HG02571 (cell line): Measurements from ENCODE around the gene SNF8.

Experiments used
- ATAC-seq: cut with Tn5 transposase; IDR thresholded peaks from one replicate; pipeline ENCODE4 v1.9.1; 2021; ENCODE audit warnings: mild to moderate bottlenecking, moderate library complexity; ENCODE audit not compliant: unreplicated experiment

Gene SNF8

DNA sequence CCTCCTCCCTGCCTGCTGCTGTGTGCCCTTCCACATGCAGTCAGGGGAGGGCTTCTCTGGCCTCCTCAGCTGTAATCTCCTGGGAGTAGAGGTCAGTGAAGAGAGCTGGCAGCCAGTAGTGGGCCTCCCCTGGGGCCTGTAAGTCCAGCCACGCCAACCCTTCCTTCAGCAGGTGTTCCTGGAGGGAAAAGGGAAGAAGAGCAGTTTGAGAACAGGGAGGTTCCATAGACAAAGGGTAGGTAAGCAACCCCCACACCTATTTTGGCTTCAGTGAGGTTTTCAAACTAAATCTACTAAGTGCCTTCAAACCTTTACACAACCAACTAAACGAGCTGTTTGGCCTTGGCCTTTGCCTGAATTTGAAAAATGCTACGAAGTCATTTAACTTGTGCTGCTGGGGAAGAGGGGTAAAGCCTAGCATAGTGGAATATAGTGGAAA, 14.2 kb downstream of the SNF8 start:
- ATAC-seq, result no peak

DNA sequence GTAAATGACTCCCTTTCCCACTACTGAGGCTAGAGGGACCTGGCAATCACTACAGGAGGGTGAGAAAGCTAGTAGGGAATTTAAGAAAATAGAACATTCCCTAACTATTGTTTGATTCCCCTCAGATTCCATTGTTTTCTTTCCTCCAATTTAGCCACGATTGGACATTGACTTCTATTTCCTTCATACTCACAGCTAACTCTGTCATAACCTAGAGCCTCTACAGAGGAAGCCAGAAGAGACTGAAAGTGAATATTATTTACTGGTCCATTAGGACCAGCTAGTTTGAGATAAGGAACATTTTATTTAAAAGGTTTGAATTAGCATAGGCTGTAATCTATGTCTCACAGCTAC, 14.9 kb downstream of the SNF8 start:
- ATAC-seq, result no peak

DNA sequence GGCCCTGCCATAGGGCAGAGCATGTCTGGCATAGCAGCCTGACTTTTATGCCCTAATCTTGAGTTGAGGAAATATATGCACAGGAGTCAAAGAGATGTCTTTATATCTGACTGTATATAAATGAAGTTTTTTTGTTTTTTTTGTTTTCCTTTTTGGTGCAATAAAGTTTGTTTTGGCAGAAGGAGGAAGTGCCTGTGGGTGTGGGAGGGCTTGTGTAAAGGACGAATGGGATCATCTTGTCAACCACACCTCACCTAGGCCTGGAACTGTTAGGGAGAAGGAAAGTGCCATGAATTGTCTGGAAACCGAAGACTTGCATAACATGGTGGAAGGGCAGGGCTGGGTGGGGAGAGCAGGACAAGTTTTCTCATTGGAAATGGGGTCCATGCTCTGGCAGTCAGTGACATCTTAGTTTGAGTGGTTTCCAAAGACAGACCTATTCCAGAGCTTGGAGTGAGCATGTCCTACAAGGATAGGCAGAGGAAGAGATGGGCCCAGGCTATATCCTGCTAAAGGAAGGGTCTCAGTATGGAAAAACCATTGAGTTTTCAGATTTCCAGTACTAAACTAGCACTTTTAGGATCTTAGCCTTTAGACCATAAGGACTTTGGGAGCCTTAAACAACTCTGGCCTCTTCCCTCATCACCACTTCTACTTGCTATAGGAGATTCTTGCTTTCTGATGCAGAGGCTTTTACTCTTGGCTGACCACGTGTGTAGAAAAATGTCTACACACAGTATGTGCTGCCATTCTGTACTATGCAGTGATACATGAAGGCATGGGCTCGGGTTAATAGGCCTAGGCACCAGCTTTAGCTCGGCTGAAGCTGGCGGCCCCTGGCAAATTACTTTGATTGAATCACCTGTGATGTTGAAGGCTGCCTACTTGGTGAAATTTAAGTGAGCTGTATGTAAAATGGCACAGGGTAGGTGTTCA, 15.5 kb downstream of the SNF8 start:
- no peak for ATAC-seq

DNA sequence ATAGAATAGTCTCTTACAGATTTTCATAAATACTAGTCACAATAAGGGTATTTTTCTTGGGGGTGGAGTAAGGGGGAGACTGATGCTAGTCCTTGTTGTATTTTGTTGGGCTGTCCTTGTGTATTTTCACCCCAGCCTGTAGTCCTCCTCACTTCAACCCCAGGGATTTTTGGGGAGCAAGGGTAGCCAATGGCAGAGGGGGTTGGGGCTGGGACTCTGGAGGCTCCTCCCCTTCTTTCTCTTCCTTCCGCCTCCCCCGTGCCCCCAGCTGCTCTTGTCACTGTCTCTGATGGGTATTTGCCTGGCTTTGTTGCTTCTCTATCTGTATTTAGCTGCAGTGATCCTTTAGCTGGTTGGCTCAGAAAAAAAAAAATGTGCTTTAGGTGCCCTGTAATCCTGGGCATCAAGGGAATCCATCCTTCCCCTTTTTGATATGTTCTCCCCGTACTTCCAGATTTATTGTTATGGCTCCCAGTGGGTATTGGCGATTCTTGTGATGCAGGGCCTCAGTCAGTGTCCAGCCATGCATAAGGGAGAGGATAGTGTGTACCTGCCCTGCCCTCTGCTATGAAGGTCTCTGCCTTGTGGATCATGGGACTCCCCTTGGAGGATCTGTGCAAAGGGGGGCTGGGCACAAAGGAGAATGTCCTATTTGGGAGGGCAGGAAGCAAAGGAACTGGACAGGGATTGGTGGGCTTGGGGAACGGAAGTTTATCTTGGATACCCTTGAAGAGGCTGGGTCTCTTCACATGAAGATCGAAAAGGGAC, 16.5 kb downstream of the SNF8 start:
- no peak for ATAC-seq

DNA sequence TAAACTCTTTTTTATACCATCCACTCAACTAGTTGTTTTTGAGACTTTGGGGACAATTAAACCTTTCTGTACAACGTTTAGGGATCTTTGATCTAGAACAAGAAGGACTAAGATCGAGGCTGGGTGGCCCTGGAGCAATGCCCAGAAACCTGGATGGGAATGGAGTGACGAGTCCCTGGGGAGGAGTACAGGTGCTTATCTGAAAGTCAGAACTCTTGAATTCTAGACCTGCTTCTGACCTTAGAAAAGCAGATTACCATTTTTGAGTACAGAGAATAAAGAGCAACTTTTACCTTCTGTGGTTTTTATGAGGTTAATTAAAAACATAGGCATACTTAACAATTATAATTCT, 18.7 kb downstream of the SNF8 start:
- no peak for ATAC-seq

DNA sequence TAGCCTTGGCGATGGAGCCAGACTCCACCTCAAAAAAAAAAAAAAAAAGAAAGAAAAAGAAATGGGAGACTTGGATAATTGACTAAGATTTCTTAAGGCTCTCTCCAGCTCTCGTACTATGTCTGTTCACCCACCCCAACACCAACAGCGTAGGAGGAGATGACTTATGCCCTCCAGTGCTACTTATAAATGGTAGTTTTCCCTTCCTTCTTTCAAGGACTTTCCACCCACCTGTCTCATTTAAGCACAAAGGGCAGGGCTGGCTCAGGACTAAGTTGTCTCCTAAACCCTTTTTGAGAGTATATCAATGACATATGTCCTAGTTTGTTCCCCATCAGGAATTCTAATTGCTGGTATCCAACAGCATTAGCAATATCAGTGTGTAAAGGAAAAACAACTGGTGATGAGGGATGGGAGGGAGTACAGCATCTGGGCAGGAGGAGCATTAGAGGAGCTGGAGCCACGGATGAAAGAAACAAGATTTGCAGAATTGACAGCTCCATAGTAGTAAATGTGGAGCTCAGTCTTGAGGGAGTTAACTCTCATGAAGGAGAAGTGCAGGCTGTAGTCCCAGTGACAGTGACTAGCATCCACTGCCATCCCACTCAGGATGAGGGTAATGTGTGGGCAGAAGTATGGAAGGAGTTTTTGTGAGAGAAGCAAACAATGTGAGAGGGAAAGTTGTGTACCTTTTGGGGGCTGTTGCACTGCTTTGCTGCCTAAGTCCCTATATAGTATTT, 19.2 kb downstream of the SNF8 start:
- no peak for ATAC-seq

DNA sequence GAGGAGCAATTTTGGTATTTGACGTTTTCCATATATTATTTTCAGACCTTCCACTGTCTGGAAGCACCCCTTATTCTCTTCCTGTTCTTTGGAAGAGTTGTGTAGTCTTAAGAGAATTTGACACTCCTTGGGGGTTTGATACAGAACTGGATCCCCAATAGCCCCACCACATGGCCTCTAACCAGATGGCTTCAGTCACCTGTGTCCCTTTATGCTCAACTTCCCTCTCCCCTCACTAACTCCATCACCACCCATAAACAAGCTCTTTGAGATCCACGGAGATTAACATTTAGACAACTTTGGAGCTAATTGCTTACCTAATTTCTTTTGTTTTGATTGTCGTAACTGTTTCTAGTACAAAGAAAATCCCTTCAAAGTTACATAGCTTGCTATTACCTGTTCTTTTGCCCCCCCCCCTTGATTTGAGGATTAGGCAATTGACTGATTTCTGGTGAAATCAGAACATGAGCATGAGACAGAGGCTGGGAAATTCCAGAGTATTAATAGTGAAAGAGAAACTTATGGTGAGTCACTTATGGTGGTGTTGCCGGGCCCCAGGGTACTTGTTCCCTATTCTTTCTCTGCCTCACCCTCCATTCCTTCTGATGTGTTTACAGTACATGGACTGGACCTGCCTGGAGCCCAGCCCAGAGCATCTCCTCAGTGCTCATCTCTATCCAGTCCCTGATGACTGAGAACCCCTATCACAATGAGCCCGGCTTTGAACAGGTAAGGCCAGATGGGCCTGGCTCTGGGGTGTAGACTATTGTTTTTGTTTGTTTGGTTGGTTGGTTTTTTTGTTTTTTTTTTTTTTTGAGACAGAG, 29.0 kb downstream of the SNF8 start:
- ATAC-seq, result peak; percentile 68

DNA sequence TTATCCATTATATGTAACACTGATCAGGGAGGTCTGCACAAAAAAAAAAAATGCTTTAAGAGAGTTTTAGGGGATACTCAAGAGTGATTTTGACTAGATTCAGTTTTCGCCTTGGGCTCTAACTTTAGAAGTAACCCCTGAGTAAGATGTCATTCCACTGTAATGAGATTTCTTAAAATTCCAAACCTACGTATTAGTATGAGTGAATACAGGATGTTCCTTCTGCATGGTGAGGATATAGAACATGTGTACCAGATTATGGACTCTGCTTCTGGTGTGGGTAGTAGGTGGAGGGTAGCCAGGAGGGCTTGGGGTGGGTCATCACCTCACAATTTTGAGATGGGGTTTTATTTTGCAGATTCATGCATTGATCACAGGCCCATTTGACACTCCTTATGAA, 32.2 kb downstream of the SNF8 start:
- ATAC-seq, result no peak

DNA sequence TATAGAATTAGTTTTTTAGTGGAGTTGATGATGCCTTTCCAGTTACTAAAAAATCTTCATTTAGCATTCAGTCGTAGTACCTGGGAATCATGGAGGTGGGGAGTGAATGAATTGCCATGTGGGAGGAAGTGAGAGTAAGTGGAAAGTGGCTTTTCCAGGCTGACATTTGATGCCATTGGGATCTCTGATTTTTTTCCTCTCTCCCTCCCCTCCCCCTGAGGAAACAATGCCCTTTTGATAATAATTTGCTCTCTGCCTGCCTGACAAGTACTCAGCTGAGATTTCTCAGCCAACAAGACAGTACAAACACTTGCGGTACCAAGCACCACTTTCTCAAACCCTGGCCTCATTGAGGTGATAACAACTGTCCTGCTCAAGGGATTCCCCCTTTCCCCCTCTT, 34.3 kb downstream of the SNF8 start:
- ATAC-seq, result no peak

DNA sequence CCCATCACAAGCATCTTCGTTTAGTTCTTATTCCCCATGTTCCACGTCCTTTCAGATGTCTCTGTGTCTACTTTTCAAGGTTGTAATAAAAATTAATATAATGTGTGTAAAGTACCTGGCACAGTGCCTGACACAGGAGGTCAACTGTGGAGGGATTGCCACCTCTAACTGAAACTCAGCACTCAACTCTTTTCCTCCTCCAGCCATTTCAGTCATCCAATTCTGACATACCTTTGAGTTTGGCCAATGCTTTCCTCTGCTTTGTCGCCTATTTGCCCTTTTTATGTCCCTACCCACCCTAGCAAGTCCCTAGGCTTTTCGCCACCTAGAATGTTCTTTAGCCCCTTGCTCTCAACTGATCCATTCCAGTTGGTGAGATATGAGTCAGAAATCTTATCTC, 34.9 kb downstream of the SNF8 start:
- ATAC-seq, result no peak

DNA sequence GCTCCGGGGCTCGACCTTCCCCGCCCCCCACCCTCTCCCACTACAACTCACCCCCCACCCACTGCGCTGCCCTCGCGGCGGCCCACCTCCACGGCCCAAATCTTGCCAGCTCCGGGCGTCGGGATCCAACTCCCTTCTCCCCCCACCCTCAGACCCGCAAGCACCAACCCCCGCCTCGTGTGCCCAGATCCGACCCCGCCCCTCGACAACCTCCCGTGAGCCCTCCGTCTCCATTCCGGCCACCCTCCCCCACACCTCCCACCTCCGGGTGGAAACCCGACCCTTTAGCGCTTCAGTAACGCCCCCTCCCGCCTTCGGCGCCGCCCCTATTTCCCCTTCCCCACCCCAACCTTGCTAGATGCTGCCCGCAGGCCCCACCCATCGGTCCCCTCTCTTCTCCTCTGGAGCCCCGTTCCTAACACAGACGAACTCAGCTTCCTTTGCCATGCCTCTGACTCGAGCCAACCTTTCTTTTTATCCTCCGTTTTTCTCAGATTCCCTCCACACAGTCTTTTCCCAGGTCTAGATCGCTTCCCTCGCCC, 35.7 kb downstream of the SNF8 start:
- peak; percentile 37 for ATAC-seq

DNA sequence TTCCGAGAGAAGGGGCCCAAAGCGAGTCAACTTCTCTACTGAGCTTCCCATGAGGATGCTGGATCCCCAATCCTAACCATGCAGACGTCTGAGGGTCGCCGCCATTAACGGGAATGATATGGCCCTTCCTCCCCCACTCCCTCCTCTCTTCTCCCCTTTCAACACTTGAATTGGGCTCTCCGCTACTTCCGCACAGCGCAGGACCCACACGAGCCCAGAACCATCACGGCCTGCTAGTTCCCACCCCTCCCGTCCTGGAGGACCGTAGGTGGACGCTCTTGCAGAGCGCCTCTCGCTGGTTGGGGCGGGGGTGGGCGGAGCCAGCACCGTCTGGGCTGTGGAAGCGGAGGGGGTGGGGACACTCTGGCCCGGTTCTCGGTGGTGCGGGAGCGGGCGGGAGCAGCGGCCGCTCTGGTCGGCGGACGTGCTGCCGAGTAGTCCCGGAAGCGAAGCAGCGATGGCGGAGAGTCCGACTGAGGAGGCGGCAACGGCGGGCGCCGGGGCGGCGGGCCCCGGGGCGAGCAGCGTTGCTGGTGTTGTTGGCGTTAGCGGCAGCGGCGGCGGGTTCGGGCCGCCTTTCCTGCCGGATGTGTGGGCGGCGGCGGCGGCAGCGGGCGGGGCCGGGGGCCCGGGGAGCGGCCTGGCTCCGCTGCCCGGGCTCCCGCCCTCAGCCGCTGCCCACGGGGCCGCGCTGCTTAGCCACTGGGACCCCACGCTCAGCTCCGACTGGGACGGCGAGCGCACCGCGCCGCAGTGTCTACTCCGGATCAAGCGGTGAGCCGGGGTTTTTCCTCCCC, 36.4 kb downstream of the SNF8 start, which contains the start of gene UBE2Z:
TSS of gene UBE2Z (plus strand) at position 361 of the 797 bp plus-strand sequence. CDS start at position 458, 97 bp downstream.
- peak; percentile 73 for ATAC-seq

DNA sequence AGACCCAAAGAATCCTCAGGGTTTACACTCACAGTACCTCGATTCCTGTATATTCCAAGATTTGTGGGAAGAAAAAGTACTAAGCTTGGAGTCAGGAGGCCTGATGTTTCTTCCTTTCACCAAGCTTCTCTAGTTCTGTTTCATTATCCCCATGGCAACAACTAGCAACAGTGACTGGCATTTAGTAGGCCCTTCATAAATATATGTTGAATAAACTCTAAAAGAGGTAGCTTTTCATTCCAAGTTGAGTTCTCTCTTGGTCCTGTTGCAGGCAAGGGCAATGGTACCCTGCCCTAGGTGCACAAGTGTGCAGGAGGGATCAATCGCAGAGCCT, 37.0 kb downstream of the SNF8 start:
- ATAC-seq, result no peak

DNA sequence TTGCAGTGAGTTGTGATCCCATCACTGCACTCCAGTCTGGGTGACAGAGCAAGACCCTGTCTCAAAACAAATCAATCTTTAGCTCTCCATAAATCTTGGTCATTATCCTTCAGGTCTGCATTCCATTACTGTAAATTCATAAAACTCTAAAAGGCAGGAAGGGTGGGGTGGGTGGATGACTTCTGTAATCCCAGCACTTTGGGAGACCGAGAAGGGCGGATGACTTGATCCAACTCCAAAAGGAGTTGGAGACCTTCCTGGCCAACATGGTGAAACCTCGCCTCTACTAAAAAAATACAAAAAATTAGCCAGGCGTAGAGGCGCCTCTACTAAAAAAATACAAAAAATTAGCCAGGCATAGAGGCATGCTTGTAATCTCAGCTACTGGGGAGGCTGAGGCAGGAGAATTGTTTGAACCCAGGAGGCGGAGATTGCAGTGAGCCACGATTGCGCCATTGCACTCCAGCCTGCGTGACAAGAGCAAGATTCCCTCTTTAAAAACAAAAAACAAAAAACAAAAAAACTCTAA, 38.6 kb downstream of the SNF8 start:
- ATAC-seq, result no peak

DNA sequence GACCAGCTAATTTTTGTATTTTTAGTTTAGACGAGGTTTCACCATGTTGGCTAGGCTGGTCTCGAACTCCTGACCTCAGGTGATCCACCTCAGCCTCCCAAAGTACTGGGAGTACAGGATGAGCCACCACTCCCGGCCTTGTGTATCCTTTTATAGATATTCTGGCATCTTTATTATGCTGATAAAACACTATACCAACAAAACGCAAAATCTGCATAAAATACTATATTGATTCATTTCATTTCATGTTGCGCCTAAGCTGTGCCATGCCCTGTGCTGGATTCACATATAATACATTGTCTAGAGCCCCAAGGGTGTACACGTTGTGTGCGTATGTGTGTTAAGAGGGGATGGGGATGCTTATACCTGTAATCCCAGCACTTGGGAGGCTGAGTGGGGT, 40.2 kb downstream of the SNF8 start:
- no peak for ATAC-seq

DNA sequence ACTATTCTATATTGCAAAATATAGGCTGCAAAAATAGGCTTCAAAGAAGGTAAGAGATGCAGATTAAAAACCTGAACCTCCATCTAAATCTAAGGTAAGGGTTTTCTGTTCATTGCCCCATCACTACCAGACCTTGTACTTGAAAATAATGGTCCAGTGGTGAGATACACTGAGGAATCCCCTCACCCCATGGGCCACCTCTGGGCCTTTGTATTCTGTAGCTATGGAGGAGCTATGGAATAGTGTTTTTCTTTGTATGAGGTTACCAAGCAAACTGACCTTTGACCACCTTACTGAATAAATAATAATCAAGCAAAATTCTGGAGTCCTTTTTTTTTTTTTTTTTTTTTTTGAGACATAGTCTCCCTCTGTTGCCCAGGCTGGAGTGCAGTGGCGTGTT, 41.2 kb downstream of the SNF8 start:
- ATAC-seq, result no peak

DNA sequence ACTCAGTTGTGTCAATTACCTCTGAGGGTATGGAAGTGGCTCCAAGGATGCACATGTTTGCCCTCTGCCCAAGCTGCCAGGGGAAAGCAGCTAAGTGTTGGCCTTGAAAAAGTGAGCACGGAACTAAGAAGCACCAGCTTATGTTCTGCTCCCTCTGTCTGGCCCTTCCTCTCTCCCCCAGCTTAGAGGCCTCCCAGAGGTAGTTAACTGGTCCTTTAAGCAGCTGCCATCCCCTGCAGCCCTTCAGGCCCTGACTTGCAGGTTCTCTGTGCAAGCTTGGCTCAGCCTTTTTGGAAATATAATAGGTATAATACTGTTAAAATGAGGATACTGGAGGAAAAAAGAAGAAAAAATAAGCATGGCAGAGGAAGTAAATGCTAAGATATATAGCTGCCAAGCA, 43.4 kb downstream of the SNF8 start:
- no peak for ATAC-seq

DNA sequence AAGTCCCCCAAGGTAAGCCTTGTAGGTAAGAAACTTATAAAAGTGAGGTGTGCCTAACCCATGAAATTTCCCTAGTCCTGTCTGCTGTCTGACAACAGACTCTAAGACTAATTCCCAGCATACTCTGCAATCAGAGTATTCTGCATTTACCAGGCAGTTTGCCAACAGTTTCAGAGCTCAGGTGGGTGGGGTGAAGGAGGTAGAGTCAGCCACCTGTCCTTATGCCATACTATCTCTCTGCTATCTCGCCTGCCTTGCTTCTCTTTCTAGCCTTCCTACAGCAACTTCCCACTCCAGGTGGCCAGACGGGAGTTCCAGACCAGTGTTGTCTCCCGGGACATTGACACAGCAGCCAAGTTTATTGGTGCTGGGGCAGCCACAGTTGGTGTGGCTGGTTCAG, 49.8 kb downstream of the SNF8 start:
- no peak for ATAC-seq
